ENCODE results near the gene ST3GAL3.

The ST3GAL3 gene

GRCh38 chr1:43789604-43790550 is 82.5 kb downstream of the ST3GAL3 start:
- DNase-seq = no peak

- no peak for DNase-seq
Observed at GRCh38 chr1:43791243-43791642, 83.9 kb downstream of the ST3GAL3 start.

GRCh38 chr1:43796111-43796581 is 88.8 kb downstream of the ST3GAL3 start:
- DNase-seq = no peak

- no peak for DNase-seq
Observed at GRCh38 chr1:43797891-43798290, 90.6 kb downstream of the ST3GAL3 start.

GRCh38 chr1:43799656-43800635 is 92.6 kb downstream of the ST3GAL3 start:
- no peak for DNase-seq

GRCh38 chr1:43800771-43801170 is 93.4 kb downstream of the ST3GAL3 start:
- DNase-seq = no peak

GRCh38 chr1:43801203-43801602 is 93.9 kb downstream of the ST3GAL3 start:
- DNase-seq = no peak

GRCh38 chr1:43802356-43802980 is 95.1 kb downstream of the ST3GAL3 start:
- DNase-seq = peak in 2 of 3 experiments; percentile 6 to 14

GRCh38 chr1:43803105-43803504 is 95.8 kb downstream of the ST3GAL3 start:
- DNase-seq = no peak

GRCh38 chr1:43803646-43804045 is 96.3 kb downstream of the ST3GAL3 start:
- no peak for DNase-seq

GRCh38 chr1:43804569-43804968 is 97.2 kb downstream of the ST3GAL3 start:
- no peak for DNase-seq

- DNase-seq = no peak
Observed at GRCh38 chr1:43805340-43805739, 98.0 kb downstream of the ST3GAL3 start.

- DNase-seq = no peak
Observed at GRCh38 chr1:43806183-43806582, 98.8 kb downstream of the ST3GAL3 start.

GRCh38 chr1:43809097-43809673 is 101.8 kb downstream of the ST3GAL3 start:
- DNase-seq = no peak

- DNase-seq = no peak
Observed at GRCh38 chr1:43812579-43812978, 105.2 kb downstream of the ST3GAL3 start.

- no peak for DNase-seq
Observed at GRCh38 chr1:43814401-43814800, 107.1 kb downstream of the ST3GAL3 start.

GRCh38 chr1:43817304-43817939 is 110.1 kb downstream of the ST3GAL3 start:
- no peak for DNase-seq

GRCh38 chr1:43818691-43819090 is 111.4 kb downstream of the ST3GAL3 start:
- DNase-seq = no peak

GRCh38 chr1:43819357-43819756 is 112.0 kb downstream of the ST3GAL3 start:
- DNase-seq = no peak

- no peak for DNase-seq
Observed at GRCh38 chr1:43821471-43821870, 114.1 kb downstream of the ST3GAL3 start.

- DNase-seq = no peak
Observed at GRCh38 chr1:43822040-43822690, 114.8 kb downstream of the ST3GAL3 start.
